Ovary (tissue), 3 donors: Measurements from ENCODE around the gene SLIT3.

ENCODE experiments used
- POLR2A ChIP-seq: fragments of 450-650 bp; IDR thresholded peaks from one replicate; pipeline ENCODE4 v1.6.1; 2017; ENCODE audit warnings: antibody characterized with exemption, mild to moderate bottlenecking, moderate library complexity
- TF ChIP-seq, protein P1 (sequence below), 3 donors: fragments of 450-650 bp in 2 of 3; fragments of 200-600 bp in 1 of 3; IDR thresholded peaks; one replicate each; pipeline versions ENCODE4 v1.5.1 to v1.8.0; 2016 to 2022; ENCODE audit warnings: antibody characterized with exemption in 3 of 3, mild to moderate bottlenecking in 1 of 3
- donor health status: DM: no; HTN: no; CAD: no.

DNA sequence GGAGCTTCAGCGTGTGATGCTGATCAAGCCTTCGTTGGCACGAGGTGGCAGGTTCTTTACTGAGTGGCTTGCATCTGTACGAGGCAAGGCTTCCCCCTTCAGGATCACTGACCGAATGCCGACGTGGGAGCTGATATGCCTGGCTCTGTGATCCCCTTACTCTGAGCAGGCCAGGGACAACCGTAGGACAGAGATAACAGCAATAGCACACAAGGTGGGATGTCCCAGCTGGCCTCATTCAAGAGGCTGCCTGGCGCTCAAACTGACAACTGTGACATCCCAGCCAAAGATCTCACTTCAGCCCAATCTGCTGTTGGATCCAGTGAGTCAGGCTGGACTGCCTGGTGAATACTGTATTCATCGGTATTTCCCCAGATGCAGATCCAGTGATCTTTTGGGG is 522.4 kb downstream of the SLIT3 start:
- TF ChIP-seq, protein P1, sequence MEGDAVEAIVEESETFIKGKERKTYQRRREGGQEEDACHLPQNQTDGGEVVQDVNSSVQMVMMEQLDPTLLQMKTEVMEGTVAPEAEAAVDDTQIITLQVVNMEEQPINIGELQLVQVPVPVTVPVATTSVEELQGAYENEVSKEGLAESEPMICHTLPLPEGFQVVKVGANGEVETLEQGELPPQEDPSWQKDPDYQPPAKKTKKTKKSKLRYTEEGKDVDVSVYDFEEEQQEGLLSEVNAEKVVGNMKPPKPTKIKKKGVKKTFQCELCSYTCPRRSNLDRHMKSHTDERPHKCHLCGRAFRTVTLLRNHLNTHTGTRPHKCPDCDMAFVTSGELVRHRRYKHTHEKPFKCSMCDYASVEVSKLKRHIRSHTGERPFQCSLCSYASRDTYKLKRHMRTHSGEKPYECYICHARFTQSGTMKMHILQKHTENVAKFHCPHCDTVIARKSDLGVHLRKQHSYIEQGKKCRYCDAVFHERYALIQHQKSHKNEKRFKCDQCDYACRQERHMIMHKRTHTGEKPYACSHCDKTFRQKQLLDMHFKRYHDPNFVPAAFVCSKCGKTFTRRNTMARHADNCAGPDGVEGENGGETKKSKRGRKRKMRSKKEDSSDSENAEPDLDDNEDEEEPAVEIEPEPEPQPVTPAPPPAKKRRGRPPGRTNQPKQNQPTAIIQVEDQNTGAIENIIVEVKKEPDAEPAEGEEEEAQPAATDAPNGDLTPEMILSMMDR (IDR thresholded peaks at IDR 0.05) = no peak
- no peak for TF ChIP-seq POLR2A
